GM12864 (cell line): ENCODE data around the gene UCN.
"Not testable (repeated sequence)": the region's sequence is repeated elsewhere in the genome, so short reads cannot be mapped to it uniquely, and the experiment has no call there.

Experiments used
- DNase-seq: peaks from one replicate; pipeline ENCODE4 v3.0.0-alpha.2; 2011; ENCODE audit warnings: low read depth
- H3K4me3 ChIP-seq: 2 replicates; pipeline ENCODE4 v1.5.1; 2011; ENCODE audit warnings: mild to moderate bottlenecking, low read depth, low read length, control low read depth
- TF ChIP-seq, protein P1 (sequence below): IDR thresholded peaks from 2 replicates; pipeline ENCODE4 v1.5.1; 2011; ENCODE audit warnings: low read depth, mild to moderate bottlenecking, moderate library complexity, low read length, control low read depth, inconsistent platforms; ENCODE audit errors: missing control alignments

UCN gene

DNA sequence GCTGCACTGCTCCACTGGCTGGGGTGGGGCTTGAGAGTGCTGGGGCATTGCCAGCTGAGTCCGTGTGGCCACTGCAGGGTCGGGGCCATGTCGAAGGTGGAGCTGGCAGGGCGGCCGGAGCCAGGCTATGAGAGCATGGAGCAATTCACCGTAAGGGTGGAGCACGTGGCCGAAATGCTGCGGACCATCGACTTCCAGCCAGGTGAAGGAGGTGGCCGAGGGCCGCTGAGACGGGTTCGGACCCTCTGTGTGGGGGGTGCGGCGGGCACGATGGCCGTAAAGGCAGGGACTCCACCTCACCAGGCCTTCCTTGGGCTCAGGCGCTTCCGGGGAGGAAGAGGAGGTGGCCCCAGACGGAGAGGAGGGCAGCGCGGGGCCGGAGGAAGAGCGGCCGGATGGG, 2.1 kb downstream of the UCN start:
- TF ChIP-seq, protein P1, sequence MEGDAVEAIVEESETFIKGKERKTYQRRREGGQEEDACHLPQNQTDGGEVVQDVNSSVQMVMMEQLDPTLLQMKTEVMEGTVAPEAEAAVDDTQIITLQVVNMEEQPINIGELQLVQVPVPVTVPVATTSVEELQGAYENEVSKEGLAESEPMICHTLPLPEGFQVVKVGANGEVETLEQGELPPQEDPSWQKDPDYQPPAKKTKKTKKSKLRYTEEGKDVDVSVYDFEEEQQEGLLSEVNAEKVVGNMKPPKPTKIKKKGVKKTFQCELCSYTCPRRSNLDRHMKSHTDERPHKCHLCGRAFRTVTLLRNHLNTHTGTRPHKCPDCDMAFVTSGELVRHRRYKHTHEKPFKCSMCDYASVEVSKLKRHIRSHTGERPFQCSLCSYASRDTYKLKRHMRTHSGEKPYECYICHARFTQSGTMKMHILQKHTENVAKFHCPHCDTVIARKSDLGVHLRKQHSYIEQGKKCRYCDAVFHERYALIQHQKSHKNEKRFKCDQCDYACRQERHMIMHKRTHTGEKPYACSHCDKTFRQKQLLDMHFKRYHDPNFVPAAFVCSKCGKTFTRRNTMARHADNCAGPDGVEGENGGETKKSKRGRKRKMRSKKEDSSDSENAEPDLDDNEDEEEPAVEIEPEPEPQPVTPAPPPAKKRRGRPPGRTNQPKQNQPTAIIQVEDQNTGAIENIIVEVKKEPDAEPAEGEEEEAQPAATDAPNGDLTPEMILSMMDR = no peak
- H3K4me3 ChIP-seq = no peak overlapping the region
- DNase-seq = no peak

DNA sequence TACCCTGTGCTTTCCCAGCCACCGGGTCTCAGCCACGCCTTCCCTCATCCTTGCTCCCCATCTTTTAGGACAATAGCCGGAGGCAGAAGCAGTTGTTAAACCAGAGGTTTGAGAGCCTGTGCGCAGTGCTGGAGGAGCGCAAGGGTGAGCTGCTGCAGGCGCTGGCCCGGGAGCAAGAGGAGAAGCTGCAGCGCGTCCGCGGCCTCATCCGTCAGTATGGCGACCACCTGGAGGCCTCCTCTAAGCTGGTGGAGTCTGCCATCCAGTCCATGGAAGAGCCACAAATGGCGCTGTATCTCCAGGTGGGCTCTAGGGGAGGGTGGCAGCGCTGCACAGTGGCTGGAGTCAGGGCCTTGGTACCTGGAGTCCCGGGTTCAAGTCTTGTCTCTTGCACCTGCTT, 2.7 kb downstream of the UCN start:
- TF ChIP-seq, protein P1 = no peak
- no peak overlapping the region for H3K4me3 ChIP-seq
- no peak for DNase-seq

DNA sequence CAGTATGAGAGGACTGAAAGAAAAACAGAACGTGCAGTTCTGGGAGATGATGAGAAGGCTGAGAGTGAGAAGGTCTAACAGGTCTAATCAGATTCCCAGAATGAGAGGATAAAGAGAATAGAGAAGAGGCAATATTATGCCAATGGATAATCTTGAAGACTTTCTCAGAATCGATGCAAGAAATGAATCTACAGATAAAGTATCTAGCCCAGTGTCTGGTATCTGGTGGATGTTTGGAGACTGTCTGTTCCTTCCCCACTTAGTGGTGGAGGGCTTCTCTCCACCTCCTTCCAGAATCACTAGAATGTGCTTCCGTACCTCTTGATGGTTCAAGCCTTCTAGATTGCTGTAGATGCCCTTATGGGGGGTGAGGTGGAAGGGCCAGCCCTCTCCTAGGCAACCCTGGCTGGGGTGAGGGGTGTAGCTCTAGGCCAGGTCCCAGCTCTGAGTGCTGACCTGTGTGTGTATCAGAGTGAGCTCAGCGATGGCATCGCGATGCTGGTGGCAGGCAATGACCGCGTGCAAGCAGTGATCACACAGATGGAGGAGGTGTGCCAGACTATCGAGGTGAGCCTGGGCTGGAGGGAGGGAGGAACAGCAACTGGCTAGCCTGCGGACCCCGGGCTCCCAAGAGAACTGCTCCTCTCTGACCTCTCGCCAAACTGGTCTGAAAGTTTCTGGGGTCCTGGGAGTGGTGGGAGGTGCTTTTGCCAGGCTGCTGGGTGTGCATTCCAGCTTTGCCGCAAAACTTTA, 3.6 kb downstream of the UCN start:
- TF ChIP-seq, protein P1 = no peak
- DNase-seq = no peak
- H3K4me3 ChIP-seq = no peak overlapping the region

DNA sequence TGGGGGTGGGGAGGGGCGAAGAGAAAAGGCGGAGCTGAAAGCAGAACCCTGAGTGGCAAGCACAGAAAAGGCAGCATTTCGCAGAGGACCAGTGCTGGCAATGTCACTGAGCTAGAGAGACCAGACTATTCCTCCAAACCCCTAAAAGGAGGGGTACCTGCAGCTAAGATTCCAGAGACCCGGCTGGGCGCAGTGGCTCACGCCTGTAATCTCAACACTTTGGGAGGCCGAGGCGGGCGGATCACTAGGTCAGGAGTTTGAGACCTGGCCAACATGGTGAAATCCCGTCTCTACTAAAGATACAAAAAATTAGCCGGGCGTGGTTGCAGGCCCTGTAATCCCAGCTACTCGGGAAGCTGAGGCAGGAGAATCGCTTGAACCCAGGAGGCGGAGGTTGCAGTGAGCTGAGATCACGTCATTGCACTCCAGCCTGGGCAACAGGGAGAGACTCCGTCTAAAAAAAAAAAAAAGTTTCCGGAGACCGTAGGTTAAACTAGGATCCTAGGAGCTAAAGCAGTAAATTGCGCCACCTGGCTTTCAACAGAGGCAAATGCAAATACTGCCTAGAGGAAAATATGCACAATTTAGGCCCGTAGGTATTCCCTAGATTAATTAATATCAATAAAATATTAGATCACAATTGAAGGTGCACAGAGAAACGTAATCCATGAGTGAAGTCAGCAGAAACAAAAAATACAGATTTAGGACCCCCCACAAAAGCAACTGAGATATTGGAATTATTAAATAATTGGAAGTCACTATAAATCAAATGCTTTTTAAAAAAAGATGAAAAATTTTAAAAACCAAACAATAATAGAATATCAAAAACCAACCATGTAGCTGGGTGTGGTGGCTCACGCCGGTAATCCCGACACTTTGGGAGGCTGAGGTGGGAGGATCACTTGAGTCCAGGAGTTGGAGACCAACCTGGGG, 4.9 kb downstream of the UCN start:
- no peak for DNase-seq
- H3K4me3 ChIP-seq = peak overlapping the region; percentile 49

DNA sequence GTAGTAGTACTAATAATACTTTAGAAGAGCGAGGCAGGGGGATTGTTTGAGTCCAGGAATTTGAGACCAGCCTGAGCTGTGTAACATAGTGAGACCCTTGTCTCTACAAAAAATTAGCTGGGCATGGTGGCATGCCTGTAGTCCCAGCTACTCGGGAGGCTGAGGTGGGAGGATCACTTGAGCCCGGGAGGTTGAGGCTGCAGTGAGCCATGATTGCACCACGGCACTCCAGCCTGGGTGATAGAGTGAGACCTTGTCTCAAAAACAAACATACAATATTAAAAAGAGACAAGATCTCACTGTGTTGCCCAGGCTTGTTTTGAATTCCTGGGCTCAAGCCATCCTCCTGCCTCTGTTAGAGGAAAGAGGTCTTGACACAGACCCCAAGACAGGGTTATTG, 7.6 kb downstream of the UCN start:
- H3K4me3 ChIP-seq, DNase-seq: not testable (repeated sequence)

More for the DNA sequence above, 4.9 kb downstream of the UCN start:
- TF ChIP-seq, protein P1 = peak; percentile 68

DNA sequence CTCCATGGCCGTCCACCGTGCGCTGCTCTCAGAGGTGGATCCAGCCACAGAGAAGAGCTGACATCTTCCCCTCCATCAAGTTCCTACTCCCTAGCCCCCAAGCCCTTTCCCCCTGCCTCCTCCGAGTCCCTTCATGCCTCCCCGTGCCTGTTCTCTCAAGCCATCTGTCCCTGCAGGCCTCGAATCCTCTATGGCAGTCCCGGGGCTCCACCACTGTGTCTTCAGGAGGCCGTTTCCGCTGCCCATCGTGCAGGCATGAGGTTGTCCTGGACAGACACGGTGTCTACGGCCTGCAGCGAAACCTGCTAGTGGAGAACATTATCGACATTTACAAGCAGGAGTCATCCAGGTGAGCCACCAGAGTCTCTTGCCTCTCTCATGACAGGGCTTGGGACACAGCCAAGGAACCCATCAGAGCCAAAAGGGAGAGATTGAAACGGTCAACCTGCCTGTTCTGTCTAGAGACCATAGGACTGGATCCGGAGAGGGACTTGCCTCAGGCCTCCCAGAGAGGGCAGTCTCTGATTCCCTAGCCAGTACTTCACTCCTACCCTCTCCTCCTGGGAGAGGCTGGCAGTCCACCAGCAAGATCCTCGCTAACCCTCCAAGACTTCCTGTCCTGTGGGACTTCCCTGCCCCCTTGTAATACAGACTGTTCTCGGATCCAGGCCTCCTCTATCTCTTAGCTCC, 9.7 kb downstream of the UCN start:
- TF ChIP-seq, protein P1 = no peak
- DNase-seq = no peak
- H3K4me3 ChIP-seq = no peak overlapping the region

DNA sequence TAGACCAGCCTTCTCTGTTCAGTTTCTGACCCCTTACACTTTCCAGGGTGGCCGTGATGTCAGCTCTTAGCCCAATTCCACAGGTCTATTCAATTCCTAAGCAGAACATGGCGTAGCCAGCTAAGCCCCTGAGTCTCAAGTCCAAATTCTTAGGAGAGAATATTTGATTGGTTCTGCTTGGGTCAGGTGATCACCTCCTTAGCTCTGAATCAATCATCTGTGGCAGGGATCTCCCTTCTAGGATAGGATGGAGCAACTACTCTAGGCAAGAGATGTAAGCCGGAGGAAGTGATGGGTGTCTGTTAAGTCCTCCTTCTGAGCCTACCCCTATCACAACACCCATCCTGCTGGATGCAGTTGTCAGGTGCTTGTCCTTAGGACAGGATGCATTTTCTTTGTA, 11.1 kb downstream of the UCN start:
- TF ChIP-seq, protein P1 = no peak
- H3K4me3 ChIP-seq = no peak overlapping the region
- no peak for DNase-seq
